HepG2 (cell line): Measurements from ENCODE around the gene HID1. TPM values are rescaled to one million over a fixed set of nuclear protein-coding genes. Genes with fewer than 3 reads are reported as not detected.

Source experiments
- AFF4 ChIP-seq: sonication (generic); formaldehyde crosslinking; IDR thresholded peaks from 2 replicates; pipeline ENCODE4 v1.4.0; 2020; ENCODE audit warnings: missing genetic modification reagents
- ETV6 ChIP-seq: sonication (generic); formaldehyde crosslinking; conservative IDR thresholded peaks from 2 replicates; pipeline ENCODE4 v1.4.0; 2020; ENCODE audit warnings: missing genetic modification reagents
- HOMEZ ChIP-seq: IDR thresholded peaks from 2 replicates; pipeline ENCODE4 v1.6.1; 2016; ENCODE audit warnings: low read depth
- KDM5B ChIP-seq: sonication (generic); formaldehyde crosslinking; IDR thresholded peaks from 2 replicates; pipeline ENCODE4 v1.4.0; 2020; ENCODE audit warnings: missing genetic modification reagents, mild to moderate bottlenecking, borderline replicate concordance
- MAFG ChIP-seq: sonication (generic); formaldehyde crosslinking; IDR thresholded peaks from 2 replicates; pipeline ENCODE4 v1.5.1; 2020; ENCODE audit warnings: mild to moderate bottlenecking, missing genetic modification reagents
- MEIS2 ChIP-seq: sonication (generic); formaldehyde crosslinking; IDR thresholded peaks from 2 replicates; pipeline ENCODE4 v1.9.0; 2021; ENCODE audit warnings: mild to moderate bottlenecking, missing genetic modification reagents
- PPARG ChIP-seq: conservative IDR thresholded peaks from 2 replicates; pipeline ENCODE4 v1.6.1; 2016; ENCODE audit warnings: missing biosample characterization, missing genetic modification reagents
- SETDB1 ChIP-seq: sonication (generic); formaldehyde crosslinking; IDR thresholded peaks from 2 replicates; pipeline ENCODE4 v1.5.1; 2020; ENCODE audit warnings: missing genetic modification reagents, mild to moderate bottlenecking, borderline replicate concordance
- SNAPC2 ChIP-seq: sonication (generic); formaldehyde crosslinking; IDR thresholded peaks from 2 replicates; pipeline ENCODE4 v1.8.1; 2022; ENCODE audit warnings: mild to moderate bottlenecking, missing genetic modification reagents
- ZBTB8A ChIP-seq: sonication (generic); formaldehyde crosslinking; IDR thresholded peaks from 2 replicates; pipeline ENCODE4 v1.4.0; 2020; ENCODE audit warnings: mild to moderate bottlenecking, low read depth, missing genetic modification reagents, borderline replicate concordance
- ZFP62 ChIP-seq: sonication (generic); formaldehyde crosslinking; IDR thresholded peaks from 2 replicates; pipeline ENCODE4 v1.4.0; 2020; ENCODE audit warnings: missing genetic modification reagents
- ZFY ChIP-seq: sonication (generic); formaldehyde crosslinking; IDR thresholded peaks from 2 replicates; pipeline ENCODE4 v1.4.0; 2020; ENCODE audit warnings: missing genetic modification reagents
- ZNF530 ChIP-seq: sonication (generic); formaldehyde crosslinking; IDR thresholded peaks from 2 replicates; pipeline ENCODE4 v1.5.0; 2020; ENCODE audit warnings: low read depth, mild to moderate bottlenecking, missing genetic modification reagents
- ZNF550 ChIP-seq: sonication (generic); formaldehyde crosslinking; IDR thresholded peaks from 2 replicates; pipeline ENCODE4 v1.4.0; 2020; ENCODE audit warnings: mild to moderate bottlenecking, missing genetic modification reagents, borderline replicate concordance
- ZNF652 ChIP-seq: IDR thresholded peaks from 2 replicates; pipeline ENCODE4 v1.6.1; 2016; ENCODE audit warnings: low read depth, borderline replicate concordance
- ZNF674 ChIP-seq: sonication (generic); formaldehyde crosslinking; IDR thresholded peaks from 2 replicates; pipeline ENCODE4 v1.5.0; 2020; ENCODE audit warnings: low read depth, mild to moderate bottlenecking, missing genetic modification reagents
- ZNF816 ChIP-seq: sonication (generic); formaldehyde crosslinking; IDR thresholded peaks from 2 replicates; pipeline ENCODE4 v1.8.0; 2022; ENCODE audit warnings: missing genetic modification reagents, mild to moderate bottlenecking, borderline replicate concordance
- ZSCAN31 ChIP-seq: sonication (generic); formaldehyde crosslinking; IDR thresholded peaks from 2 replicates; pipeline ENCODE4 v1.5.0; 2020; ENCODE audit warnings: low read depth, mild to moderate bottlenecking, missing genetic modification reagents
- polyA plus RNA-seq, 8 experiments: library from polyadenylated mRNA; depleted of rRNA in 3 of 8; stranded (reverse) in 7 of 8; unstranded in 1 of 8; fragments of >200 nt; fragmentation: Illumina TruSeq in 4 of 8; extraction: Trizol in 4 of 8; gene quantifications; 2 replicates each; pipeline versions ENCODE4 v1.2.1 to v1.2.3, GENCODE V29; 2011 to 2016; ENCODE audit warnings: low read depth in 4 of 8, missing spikeins in 1 of 8, mixed read lengths in 1 of 8; ENCODE audit not compliant: insufficient read depth in 1 of 8
- total RNA-seq, 5 experiments: library from RNA; depleted of rRNA; stranded (reverse); fragments of >200 nt; fragmentation: Illumina TruSeq; extraction: Trizol; gene quantifications; 2 replicates each; pipeline ENCODE4 v1.2.3, GENCODE V29; 2016; ENCODE audit warnings: low read depth in 1 of 5
- TF ChIP-seq, protein P1 (sequence below): sonication (generic); formaldehyde crosslinking; IDR thresholded peaks from 2 replicates; pipeline ENCODE4 v1.8.1; 2023; ENCODE audit warnings: missing genetic modification reagents, mild to moderate bottlenecking, borderline replicate concordance
- TF ChIP-seq, protein P2 (sequence below): sonication (generic); formaldehyde crosslinking; IDR thresholded peaks from 2 replicates; pipeline ENCODE4 v1.5.0; 2020; ENCODE audit warnings: missing genetic modification reagents
- TF ChIP-seq, protein P3 (sequence below): sonication (generic); formaldehyde crosslinking; IDR thresholded peaks from 2 replicates; pipeline ENCODE4 v1.5.0; 2020; ENCODE audit warnings: missing genetic modification reagents

Gene HID1
- total and polyA plus RNA-seq, 2 of the 13 experiments (the other 11 are each of a cell fraction or from before 2014, with no cell fraction given): 2.1 to 10.6 TPM

- TF ChIP-seq HOMEZ (CRISPR knock-in tag) (no peak; the same call in none of the 2 replicates), ZNF652 (CRISPR knock-in tag) (peak; percentile 31; the same call in 1 of the 2 replicates), SNAPC2 (CRISPR knock-in tag) (no peak), PPARG (CRISPR knock-in tag) (peak; percentile 79), ZSCAN31 (peak; percentile 89), ZNF550 (peak; percentile 70; the same call in 1 of the 2 replicates), ZNF674 (peak; percentile 43; the same call in 1 of the 2 replicates), ZBTB8A (CRISPR knock-in tag) (peak; percentile 80; the same call in 1 of the 2 replicates), ZFY (CRISPR knock-in tag) (peak; percentile 97), SETDB1 (no peak), ZNF530 (CRISPR knock-in tag) (no peak), ZNF816 (CRISPR knock-in tag) (0 out of 2 replicates have a peak, but pooled peaks have one; percentile 72), AFF4 (CRISPR knock-in tag) (peak; percentile 62; the same call in 1 of the 2 replicates), MEIS2 (peak; percentile 97), KDM5B (CRISPR knock-in tag) (peak; percentile 98), ETV6 (peak; percentile 97), ZFP62 (CRISPR knock-in tag) (0 out of 2 replicates have a peak, but pooled peaks have one; percentile 20), MAFG (no peak)
- TF ChIP-seq, protein P1, sequence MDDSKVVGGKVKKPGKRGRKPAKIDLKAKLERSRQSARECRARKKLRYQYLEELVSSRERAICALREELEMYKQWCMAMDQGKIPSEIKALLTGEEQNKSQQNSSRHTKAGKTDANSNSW: no peak
- TF ChIP-seq, protein P2, sequence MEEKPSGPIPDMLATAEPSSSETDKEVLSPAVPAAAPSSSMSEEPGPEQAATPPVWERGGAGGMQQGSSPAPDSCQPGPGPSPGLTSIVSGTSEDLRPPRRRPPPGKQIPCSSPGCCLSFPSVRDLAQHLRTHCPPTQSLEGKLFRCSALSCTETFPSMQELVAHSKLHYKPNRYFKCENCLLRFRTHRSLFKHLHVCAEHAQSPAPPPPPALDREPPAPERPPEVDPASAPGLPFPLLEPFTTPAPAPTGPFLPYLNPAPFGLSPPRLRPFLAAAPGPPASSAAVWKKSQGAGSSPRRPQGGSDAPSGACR (CRISPR knock-in tag): peak; percentile 98
- TF ChIP-seq, protein P3, sequence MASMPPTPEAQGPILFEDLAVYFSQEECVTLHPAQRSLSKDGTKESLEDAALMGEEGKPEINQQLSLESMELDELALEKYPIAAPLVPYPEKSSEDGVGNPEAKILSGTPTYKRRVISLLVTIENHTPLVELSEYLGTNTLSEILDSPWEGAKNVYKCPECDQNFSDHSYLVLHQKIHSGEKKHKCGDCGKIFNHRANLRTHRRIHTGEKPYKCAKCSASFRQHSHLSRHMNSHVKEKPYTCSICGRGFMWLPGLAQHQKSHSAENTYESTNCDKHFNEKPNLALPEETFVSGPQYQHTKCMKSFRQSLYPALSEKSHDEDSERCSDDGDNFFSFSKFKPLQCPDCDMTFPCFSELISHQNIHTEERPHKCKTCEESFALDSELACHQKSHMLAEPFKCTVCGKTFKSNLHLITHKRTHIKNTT (CRISPR knock-in tag): peak; percentile 93
Measured at GRCh38 chr17:75012346-75013091, 40.0 kb upstream of the HID1 start, which contains the start of gene MRPL58 (continued).
